Keratinocyte (primary cell): ENCODE results near the gene BCL2.

ENCODE experiments used
- EZH2 ChIP-seq: IDR thresholded peaks from one replicate; pipeline ENCODE4 v1.6.1; 2012; ENCODE audit warnings: inconsistent platforms, mild to moderate bottlenecking, low read length, moderate library complexity
- TF ChIP-seq, protein P1 (sequence below), 3 experiments: IDR thresholded peaks in 1 of 3; conservative IDR thresholded peaks in 1 of 3; optimal IDR thresholded peaks in 1 of 3; 2 replicates in 2 of 3; 3 replicates in 1 of 3; pipeline versions ENCODE3 to v1.5.1; 2011; ENCODE audit warnings: low read length in 3 of 3, mild to moderate bottlenecking in 3 of 3, moderate library complexity in 2 of 3, control low read depth in 1 of 3, inconsistent platforms in 1 of 3; ENCODE audit not compliant: insufficient read depth in 2 of 3; ENCODE audit errors: extremely low read depth in 1 of 3

DNA sequence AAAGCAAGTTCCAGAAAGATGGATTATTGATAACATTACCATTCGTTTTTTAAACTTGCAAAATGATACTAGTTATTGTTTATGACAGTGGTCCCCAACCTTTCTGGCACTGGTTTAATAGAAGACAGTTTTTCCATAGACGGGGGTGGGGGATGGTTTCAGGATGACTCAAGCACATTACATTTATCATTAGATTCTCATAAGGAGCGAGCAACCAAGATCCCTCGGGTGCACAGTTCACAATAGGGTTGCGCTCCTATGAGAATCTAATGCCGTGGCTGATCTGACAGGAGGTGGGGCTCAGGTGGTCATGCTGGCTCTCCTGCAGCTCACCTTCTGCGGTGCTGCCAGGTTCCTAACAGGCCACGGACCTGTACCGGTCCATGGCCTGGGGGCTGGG lies 86.2 kb downstream of the BCL2 start:
- TF ChIP-seq, protein P1, sequence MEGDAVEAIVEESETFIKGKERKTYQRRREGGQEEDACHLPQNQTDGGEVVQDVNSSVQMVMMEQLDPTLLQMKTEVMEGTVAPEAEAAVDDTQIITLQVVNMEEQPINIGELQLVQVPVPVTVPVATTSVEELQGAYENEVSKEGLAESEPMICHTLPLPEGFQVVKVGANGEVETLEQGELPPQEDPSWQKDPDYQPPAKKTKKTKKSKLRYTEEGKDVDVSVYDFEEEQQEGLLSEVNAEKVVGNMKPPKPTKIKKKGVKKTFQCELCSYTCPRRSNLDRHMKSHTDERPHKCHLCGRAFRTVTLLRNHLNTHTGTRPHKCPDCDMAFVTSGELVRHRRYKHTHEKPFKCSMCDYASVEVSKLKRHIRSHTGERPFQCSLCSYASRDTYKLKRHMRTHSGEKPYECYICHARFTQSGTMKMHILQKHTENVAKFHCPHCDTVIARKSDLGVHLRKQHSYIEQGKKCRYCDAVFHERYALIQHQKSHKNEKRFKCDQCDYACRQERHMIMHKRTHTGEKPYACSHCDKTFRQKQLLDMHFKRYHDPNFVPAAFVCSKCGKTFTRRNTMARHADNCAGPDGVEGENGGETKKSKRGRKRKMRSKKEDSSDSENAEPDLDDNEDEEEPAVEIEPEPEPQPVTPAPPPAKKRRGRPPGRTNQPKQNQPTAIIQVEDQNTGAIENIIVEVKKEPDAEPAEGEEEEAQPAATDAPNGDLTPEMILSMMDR (optimal IDR thresholded peaks at IDR 0.05 in 1 of 3, IDR thresholded peaks at IDR 0.05 in 1 of 3, conservative IDR thresholded peaks at IDR 0.05 in 1 of 3; ENCODE audit: extremely low read depth in 1 of 3, insufficient read depth in 2 of 3, low read length in 3 of 3), result no peak
- no peak for TF ChIP-seq EZH2
